ENCODE data around the gene ADCY2.

ADCY2 gene

DNA sequence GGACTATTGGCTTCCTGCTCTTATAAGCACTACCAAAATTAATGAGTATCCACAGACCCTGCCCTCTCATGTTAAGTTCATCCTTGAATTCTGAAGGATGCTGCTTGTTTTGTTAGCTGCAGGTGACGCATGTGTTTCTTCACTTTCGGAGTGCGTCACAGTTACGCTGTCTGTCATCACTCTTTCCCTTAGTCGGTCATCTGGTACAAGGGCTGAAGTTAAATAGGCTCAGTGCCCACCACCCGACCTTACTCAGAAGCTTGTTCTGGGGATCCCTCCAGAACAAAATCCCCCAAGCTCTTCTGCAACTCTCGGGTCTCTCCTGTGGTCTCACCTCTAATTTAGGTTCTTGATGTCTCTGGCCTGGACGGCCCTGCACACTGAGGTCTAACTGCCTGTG is 51.0 kb downstream of the ADCY2 start:
- DNase-seq, result no peak

DNA sequence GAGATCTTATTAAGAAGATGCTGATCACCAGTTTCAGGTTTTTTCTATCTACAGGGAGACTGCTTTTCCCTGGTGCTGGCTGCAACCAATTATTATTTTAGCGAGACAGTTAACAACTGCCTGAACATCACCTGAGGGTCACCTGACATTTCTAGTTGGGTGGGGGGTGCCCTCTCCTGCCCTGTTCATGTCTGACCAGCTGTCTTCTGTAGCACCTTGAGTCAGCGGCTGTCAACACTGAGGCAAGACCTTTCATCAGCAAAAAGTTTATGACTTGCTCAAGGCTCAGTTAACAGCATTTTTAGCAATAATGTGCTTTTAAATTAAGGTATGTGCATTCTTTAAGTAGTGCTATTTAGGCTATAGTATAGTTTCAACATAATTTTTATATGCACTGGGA is 58.0 kb downstream of the ADCY2 start:
- no peak for DNase-seq

DNA sequence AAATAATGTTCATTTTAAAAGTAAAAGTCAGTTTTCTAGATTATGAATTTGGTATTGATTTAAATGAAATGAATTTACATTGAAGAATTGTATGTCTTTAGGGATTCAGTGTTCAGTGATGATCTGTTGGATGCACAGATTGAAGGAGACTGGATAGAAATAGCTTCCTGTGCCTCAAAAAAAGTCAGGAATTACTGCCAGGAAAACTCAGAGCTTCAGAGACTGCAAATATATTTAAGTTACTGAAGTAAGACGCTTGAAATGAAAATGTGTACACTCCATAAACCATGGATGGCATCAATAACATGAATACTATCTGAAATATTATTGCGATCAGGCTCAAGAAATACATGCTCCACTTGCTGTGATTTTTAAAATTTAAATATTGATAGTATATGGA is 60.3 kb downstream of the ADCY2 start:
- DNase-seq, result no peak

DNA sequence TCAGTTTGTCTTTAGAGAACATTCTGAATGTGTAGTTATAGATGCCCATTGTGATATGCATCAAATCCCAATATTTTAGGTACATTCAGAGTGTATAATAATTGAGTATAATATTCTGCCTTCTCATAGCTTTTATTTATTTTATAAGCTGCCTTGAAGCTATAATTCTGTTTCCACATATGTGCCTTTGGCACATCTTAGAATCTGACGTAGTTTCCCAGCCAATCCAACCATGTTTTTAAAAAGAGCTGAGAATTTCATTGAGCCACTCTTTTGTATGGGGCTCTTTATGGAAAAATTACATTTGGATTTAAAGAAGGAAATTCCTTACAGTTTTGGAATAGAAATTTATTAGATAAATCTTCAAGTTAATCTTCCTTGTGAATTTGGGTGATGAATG is 65.4 kb downstream of the ADCY2 start:
- no peak for DNase-seq

DNA sequence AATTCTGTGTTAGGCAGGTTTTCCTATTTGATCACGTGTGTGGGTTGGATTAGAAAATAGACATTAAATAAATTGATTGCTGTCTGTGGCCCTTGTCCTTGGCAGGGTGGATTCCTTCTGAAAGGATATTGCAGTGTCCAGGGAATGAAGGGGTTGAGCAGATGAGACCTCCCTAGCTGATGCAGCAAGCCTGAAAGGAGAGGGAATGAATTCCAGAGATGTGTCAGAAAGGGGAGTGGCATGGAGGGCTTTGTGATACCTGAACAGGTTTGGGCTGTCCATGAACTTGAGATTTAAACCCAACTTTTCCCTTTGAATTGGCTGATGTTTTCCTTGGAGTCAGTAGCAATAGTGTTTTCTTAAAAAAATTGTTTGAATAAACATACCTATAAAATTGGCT is 66.8 kb downstream of the ADCY2 start:
- DNase-seq, result no peak

DNA sequence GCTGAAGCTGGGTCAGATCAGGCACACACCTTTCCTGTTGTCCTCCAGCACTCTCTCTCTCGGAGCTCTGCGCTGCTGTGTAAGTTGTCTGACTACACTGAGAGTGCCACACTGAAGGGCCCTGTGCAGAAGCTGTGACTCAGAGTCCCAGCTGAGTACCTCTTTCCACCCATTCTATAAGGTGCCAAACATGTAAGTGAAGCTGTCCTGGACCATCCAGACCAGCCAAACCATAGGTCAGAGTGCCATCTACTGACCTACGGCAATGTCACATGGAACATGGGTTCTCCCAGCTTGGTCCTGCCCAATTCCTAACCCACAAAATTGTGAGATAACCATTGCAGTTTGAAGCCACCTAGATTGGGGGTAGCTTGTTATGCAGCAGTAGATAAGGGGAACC is 68.2 kb downstream of the ADCY2 start:
- DNase-seq, result no peak

DNA sequence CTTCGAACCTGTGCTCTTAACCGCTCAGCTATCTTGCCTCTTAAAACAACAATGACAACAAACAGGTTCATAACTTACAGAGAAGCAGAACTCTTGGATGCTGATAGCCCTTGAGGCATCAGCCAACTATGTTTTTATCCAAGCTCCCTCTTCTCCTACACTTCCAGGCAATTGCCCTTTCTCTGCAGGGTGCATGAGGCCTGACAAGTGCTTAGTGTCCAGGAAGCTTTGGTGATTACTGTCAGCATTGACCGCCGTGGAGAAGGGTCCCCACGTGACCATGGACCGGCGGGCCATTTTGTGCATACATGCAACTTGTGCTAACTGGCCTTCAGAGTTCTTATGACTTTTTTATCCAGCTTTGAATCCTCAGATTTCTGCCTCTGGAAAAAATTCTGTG is 71.2 kb downstream of the ADCY2 start:
- no peak for DNase-seq

DNA sequence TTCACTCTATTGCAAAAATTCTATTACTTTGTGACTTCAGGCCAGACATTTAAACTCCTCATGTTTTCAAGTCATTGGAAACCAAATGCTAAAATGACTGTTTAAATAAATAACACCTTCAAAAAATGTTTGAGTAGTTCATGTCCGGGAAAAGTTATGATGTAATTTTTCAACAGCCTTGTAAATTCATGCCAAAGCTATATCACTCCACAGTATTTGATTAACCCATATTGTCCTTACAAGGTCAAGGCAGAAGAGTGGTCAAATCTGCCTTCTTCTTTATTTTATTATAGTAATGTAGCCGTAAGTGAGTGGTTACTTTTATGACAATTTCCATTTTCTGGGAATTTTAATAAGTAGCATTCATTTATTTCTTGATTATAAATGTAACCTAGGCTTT is 72.8 kb downstream of the ADCY2 start:
- no peak for DNase-seq

DNA sequence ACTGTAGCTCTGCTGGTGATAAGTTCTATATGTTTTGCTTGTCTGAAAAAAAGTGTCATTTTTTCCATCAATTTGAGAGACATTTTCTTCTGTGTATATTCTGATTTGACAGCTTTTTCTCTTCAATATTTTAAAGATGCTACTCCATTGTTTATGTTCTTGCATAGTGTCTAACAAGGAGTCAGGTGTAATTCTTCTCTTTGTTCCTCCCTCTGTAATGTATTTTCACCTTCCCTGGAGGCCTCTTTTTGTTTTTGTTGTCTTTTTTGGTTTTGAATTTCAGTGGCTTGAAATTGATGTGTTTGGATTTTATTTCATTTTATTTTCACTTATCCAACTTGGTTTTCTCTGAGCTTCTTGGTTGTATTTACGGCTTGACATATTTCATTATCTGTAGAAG is 75.8 kb downstream of the ADCY2 start:
- no peak for DNase-seq

DNA sequence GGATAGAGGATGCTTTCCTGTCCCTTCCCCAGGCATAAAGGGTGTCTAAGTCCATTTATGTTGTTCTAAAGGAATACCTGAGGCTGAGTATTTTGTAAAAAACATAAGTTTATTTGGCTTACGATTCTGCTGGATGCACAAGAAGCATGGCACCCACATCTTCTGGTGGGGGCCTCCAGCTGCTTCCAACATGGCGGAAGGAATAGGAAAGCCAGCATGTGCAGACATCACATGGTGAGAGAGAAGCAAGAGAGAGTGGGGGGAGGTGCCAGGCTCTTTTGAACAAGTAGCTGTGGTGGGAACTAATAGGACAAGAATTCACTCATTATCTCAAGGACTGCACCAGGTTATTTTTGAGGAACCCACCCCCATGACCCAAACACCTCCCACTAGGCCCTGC is 77.2 kb downstream of the ADCY2 start:
- DNase-seq, result no peak

DNA sequence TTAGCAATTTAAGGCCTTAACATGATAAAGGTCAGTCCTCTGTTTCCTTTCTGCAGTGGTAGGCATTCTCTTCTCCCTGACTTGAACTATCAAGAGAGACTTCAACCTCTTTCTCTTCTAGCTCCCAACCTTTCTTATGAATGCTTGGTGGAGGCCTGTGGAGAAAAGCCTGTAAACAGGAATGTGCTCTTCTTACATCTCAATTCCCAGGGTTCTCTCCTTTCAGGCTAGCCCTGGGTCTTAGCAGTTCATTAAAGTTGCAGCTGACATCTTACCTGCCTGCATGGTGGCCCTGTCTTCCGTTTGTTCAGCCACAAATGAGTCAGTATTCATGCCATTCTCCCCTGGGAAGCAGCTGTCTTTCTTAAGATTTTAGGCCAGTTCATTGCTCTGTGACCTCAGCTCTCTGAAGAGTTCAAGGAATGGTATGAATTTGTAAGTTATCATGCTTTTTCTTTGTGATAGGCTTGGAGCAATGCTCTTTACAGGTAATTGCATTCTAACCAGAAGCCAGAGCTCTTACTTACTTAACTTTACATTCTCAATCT is 77.8 kb downstream of the ADCY2 start:
- DNase-seq, result no peak

DNA sequence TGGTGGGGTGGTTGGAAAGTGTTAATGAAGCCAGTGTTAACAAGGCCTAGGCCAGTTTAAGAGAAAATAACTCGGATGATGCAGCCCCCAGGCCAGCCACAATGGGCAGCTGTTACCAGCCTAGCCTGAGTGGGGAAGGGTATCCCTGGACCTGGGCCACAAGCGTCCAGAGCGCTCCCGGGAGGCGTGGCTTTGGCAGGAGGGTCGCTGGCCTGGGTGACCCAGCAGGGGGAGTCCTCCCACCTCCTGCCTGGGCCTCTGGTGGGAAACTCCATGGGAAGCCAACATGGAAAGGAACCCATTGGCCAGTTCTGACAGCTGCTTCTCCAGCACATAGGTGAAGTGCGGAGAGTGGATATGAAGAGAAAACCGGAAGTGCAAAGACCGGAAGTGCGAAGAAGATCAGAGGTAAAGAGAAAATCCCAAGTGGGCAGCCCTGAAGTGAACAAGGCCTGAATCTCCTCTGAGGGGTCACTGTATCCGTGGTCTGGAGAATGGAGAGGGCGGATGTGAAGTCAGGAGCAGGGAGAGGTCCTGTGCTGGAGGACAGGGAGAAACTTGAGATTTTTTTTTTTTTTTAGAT is 79.0 kb downstream of the ADCY2 start:
- DNase-seq, result no peak

DNA sequence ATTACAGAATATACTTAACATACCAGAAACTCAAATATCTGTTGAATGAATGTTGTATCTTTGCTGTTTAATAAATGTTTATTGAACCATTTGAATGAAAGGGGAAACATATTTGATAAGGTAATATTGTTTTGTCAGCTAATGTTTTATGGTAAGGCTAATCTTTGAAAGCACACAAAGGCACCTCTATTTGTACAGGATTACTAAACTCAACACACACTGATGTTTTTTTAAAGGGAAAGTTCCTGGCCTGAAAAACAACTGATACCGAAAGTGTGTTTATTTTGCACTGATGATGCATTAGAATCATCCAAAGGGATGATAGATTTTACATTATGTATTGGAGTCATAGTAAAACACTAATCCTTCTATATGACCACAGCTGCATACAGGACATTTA is 82.5 kb downstream of the ADCY2 start:
- no peak for DNase-seq

DNA sequence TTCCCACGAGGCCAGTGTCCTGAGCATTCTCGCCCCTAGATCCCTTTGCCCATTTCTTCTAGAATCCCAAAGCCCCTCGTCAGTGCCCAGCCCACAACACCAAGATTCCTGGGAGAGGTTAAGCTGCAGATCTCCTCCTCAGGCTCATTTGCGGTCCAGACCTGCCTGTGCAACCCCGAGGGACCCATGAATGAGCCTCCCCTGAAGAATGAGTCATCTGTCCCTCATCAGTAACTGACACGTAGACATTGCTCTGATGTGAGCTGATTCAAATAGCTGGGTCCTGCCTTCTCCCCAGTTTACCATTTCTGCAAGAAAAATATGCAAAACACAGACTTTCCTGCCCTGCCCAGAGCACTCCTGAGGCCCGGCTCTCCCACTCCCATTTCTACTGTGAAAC is 92.8 kb downstream of the ADCY2 start:
- DNase-seq, result no peak

DNA sequence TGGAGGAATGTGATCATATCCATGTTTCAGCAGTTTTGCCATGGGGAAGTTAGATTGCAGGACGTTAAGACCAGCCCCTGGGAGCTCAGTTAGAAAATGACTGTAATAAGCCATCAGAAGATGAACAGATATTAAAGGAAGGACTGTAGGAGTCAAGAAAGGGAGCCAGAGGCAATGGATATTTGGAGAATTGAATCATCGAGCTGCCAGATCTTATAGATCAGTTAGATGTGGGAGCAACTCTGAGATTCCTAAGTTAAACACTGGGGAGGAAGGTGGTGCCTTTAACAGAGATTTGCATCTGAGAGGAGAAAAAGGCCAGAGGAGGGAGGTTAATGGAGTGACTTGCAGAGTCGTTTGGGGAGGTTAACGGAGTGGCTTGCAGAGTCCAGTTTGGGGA is 96.4 kb downstream of the ADCY2 start:
- DNase-seq, result no peak

DNA sequence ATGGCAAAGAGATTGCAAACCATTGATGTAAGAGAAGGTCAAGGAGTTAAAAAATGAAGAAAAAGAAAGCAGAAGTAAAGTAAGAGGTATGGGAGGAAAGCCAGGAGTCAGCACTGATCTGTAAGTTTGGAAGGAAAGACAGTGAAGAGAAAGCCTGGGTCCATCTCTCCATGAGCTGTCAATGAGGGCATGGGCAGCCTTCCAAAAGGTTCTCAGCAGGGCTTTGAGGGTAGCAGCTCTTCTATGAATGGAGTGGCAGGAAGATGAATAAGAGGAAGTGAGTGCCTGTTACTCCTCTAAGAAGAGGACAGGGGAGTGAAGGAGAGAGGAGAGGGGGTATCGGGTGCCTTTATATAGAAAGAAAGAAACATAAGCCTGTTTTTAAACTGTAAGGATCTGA is 97.1 kb downstream of the ADCY2 start:
- DNase-seq, result no peak

DNA sequence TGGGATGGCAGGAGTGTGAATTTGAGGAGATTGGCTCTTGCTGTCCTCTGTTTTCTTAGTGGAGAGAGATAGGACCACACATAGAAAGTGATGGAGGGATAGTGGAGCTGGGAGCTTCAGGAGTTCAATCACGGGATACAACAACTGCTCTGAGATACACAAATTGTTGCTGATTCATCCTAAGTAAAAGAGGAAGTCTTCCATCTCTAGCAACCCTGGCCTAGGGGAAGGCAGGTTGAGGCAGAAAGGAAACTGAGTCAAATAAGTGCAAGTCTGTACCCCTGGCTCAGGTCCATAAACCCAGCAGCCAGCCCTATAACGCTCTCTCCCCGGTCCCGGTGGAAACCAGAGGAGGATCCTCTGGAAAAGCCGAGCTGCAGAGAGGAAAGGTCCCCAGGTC is 97.7 kb downstream of the ADCY2 start:
- no peak for DNase-seq

DNA sequence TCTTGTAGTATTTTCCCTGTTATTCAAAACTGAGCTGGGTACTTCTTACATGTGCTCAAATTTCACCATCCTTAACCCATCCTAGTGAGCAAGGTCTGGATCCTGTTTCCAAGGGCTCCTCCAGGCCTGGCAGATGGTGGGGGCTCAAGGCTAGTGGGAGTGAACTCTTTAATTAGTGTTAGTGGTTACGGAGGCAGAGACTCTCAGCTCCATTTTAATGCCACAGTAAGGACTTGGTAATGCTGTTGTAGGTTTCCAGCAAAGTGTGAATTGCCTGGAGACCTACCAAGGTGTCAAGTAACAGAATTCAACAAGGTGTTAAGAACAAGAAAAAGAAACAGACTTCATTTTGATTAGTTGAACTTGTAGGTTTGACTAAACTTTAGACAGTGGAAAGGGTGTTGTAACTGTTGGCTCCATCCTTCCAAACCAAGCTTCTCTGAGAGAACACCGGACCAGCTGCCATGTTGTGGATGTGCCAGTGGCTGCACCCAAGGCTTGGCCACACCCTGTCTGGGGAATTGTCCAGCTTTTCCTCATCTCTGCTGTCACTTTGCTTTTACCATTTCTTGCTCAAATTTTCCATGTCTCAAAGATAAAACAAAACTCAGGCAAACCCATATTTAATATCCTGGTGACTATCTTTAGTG is 98.7 kb downstream of the ADCY2 start:
- DNase-seq, result no peak

DNA sequence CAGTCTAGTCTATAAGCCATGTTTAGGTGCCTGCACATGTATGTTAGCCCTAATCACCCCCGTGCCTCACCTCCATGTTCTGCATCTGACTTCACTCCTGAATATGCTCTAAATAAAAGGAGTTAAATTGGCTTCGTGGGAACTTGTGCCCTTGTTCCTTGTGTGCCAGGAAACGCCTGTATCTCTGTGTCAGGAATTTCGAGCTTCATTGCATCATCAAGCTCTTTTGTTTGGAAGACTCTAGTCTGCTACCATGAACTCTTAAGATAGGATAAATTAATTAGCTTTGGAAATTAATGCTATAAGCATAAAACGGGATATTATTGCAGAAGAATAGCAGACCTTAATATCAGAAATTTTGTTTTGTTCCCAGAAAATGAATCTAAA is 99.2 kb downstream of the ADCY2 start:
- DNase-seq, result no peak

DNA sequence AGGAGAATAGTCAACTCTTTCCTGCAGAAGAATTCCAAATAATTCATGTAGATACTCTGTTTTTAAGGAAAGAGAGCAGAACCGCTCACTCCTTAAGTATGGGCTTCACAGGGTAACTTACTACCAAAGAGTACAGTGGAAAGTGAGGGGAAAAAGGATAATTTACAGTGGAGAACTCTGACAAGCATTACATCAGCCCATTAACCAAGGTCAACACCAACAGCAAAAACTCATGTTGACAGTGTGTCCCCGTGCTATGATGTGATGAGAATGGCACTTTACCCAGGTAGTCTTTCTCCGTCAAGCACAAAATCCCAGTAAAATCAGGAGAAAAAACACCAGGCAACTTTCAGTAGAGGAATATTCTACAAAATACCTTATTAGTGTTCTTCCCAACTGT is 104.3 kb downstream of the ADCY2 start:
- no peak for DNase-seq

DNA sequence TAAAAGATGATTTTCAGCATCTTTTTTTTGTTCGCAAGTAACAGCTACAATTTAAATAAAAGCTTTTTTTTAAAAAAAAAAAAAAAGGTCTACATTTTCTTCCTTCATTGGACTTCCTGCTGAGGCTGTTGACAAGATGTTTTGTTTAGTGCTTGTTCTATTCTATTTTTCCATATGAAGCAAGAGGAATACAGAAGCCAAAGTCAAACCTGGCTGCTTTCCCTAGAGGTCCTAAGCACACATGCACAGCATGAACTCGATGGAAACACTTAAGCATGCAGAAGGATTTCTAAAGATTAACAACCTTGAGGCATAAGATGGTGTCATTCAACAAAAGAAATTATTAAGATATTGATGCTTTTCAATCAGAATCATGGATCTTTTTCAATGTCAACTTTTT is 105.1 kb downstream of the ADCY2 start:
- no peak for DNase-seq

DNA sequence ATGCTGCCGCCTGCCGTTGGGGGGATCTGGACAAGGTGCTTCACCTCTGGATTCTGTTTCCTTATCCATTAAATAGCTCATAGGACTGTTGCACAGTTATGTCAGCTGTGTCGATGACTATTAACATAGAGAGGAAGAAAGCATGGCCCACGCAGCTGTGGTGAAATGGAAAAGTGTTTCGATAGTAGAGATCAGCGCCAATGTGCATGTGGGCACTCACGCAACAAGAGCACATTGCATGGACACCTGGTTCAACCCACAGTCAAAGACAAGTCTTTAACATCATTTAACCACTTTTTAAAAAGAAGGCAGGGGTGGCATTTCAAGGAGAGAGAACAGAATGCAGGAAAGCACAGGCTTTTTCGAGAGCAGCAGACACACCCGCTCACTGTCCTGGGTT is 107.6 kb downstream of the ADCY2 start:
- DNase-seq, result no peak

DNA sequence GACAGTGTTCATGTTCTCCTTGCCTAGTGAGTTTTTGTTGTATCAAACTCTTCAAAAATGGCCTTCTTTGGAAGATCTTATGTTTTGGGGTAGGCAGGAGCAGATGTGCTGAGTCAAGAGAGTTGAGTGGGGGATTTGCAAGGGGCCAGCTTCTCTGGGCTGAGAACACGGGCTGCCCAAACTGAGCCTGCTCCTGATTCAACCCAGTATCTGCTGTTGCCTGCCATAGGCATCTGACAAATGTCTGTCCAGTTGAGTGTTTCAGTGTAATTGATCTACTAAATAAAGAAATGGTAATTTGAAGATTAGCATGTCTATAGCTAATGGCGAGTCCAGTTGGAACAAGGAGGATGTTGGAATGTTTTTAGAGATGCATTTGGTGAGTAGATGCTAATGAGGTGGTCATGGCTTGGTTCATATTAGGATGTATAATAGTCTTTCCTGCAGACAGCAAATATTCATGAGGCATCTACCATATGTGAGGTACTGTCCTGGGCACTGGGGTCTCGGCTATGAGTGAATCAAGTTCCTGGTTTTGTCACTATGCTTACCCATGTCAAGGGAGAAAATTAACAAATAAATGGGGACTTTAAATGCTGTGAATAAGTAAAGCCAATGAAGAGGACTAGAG is 119.5 kb downstream of the ADCY2 start:
- DNase-seq, result no peak

DNA sequence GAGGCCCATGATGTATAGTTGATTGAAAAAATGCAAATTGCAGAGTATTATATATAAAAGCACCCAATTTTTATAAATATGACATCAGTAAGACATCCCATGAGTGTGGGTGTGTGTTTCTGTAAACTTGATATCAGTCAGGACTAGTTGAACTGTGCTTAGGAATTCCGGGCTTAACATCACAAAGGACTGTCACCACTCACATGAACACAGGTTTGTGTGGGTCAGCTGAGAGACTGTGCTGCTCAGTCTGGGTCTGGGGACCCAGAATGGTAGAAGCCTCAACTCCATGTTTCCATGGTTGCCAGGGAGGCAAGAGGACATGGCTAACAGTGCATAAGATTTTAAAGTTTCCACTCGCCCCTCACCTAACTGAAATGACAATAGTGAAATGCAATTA is 120.3 kb downstream of the ADCY2 start:
- no peak for DNase-seq

DNA sequence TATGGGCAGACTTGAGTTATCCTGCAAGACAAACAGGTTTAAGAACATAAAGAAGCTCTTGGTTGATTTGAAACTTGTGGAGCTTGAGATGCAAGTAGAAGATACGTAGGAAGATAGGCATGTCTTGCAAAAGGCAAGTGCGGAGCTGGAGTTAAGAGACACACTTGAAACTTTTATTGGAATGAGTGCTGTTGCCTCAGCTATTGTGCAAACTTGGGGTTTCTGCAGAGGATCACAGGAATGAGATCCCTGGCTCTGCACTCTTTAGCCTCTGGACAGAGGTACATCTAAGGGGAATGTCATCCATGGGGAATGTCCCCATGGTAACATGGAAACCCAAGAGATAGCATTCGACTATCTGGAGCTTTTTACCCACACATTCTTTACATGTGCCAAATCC is 121.1 kb downstream of the ADCY2 start:
- no peak for DNase-seq
